ENCODE data around the gene R3HCC1L. TPM values are rescaled to one million over a fixed set of nuclear protein-coding genes. Genes with fewer than 3 reads are reported as not detected.

The R3HCC1L gene
- total RNA-seq = 10 to 100 TPM; 15.9 to 20.3 (median 18.6) TPM

GRCh38 chr10:98134431-98135221, at the start of gene R3HCC1L:
Gene R3HCC1L, plus strand, starts transcription at chr10:98134657. Its CDS starts 73,458 bp downstream, at chr10:98208115.
- TF ChIP-seq POLR2A (IDR thresholded peaks at IDR 0.05) (peak; percentile 4 to 83), CTCF (IDR thresholded peaks at IDR 0.05) (no peak)
- Histone ChIP-seq H3K9me3 (no peaks in the 10 kb centered on the region), H3K4me3 (replicated peaks in 1 of 3) (peak within 1 kb of the TSS; percentile 76 to 96 (median 86)), H3K27me3 (no peaks in the 10 kb centered on the region), H3K27ac (peak within 1 kb of the TSS; percentile 88 to 93 (median 90)), H3K36me3 (no peaks in the 10 kb centered on the region), H3K4me1 (peaks cover 5 to 11% of the 10 kb centered on the region in 2 donors)
- WGBS, 2 donors = 0 to 1% methylated on average over 45 to 48 of the region's 64 CpGs
- intact Hi-C loops (cut with DNase I) = no loop called here
- DNase-seq = peak; percentile 87 to 89

GRCh38 chr10:98085238-98085637, 49.2 kb upstream of the R3HCC1L start:
- Histone ChIP-seq H3K4me3 (replicated peaks in 1 of 3) (no peak overlapping the region), H3K27ac (no peak overlapping the region), H3K9me3 (no peaks in the 10 kb centered on the region), H3K4me1 (no peaks in the 10 kb centered on the region), H3K27me3 (no peaks in the 10 kb centered on the region), H3K36me3 (no peaks in the 10 kb centered on the region)
- intact Hi-C loops (cut with DNase I) = no loop called here
- no peak for DNase-seq
- WGBS, 2 donors = 81 to 82% methylated on average over 4 of the region's 4 CpGs
- TF ChIP-seq CTCF (IDR thresholded peaks at IDR 0.05) (no peak), POLR2A (IDR thresholded peaks at IDR 0.05) (no peak)

- intact Hi-C loops (cut with DNase I) = no loop called here
- WGBS, 2 donors = 51 to 54% methylated on average over 14 of the region's 14 CpGs
These were observed 47.4 kb upstream of the R3HCC1L start for GRCh38 chr10:98086837-98087708.

GRCh38 chr10:98088186-98088971, 46.1 kb upstream of the R3HCC1L start:
- H3K27ac ChIP-seq = no peak overlapping the region
- TF ChIP-seq POLR2A (IDR thresholded peaks at IDR 0.05) (no peak), CTCF (IDR thresholded peaks at IDR 0.05) (no peak)
- intact Hi-C loops (cut with DNase I) = no loop called here
- WGBS, 2 donors = 60 to 80% methylated on average over 7 of the region's 7 CpGs
- no peaks in the 10 kb centered on the region for H3K9me3 ChIP-seq
- peak in 1 of 2 donors; percentile 2 for DNase-seq
- no peaks in the 10 kb centered on the region for H3K27me3 ChIP-seq
- H3K4me3 ChIP-seq (replicated peaks in 1 of 3) = no peak overlapping the region
- H3K36me3 ChIP-seq = no peaks in the 10 kb centered on the region
- no peaks in the 10 kb centered on the region for H3K4me1 ChIP-seq

More at GRCh38 chr10:98086837-98087708, 47.4 kb upstream of the R3HCC1L start:
- Histone ChIP-seq H3K4me3 (replicated peaks in 1 of 3) (no peak overlapping the region), H3K36me3 (no peaks in the 10 kb centered on the region), H3K9me3 (no peaks in the 10 kb centered on the region), H3K4me1 (no peaks in the 10 kb centered on the region), H3K27me3 (no peaks in the 10 kb centered on the region), H3K27ac (no peak overlapping the region)
- peak; percentile 25 to 35 for DNase-seq
- TF ChIP-seq POLR2A (IDR thresholded peaks at IDR 0.05) = no peak
- TF ChIP-seq CTCF (IDR thresholded peaks at IDR 0.05) = no peak

All from thyroid gland (tissue), 4 donors.